DND-41 (cell line): ENCODE data around the gene MDP1.

Experiments
- ATAC-seq: fragments of 200-7000 bp; cut with Tn5 transposase; 3 replicates; pipeline ENCODE4 v1.9.1; 2021; ENCODE audit warnings: low read depth; ENCODE audit not compliant: insufficient read depth
- DNase-seq: peaks from one replicate; pipeline ENCODE4 v3.0.0-alpha.2; 2020
- H2AFZ ChIP-seq: 2 replicates; pipeline ENCODE4 v1.6.0; 2012; ENCODE audit warnings: low read depth, low read length
- H3K27ac ChIP-seq: 2 replicates; pipeline ENCODE4 v1.5.1; 2012; ENCODE audit warnings: low read length, inconsistent platforms
- H3K27me3 ChIP-seq: fragments of 200-600 bp; sonication (generic); 2 replicates; pipeline ENCODE4 v1.6.0; 2012; ENCODE audit warnings: low read length, mild to moderate bottlenecking, inconsistent platforms; ENCODE audit not compliant: insufficient read depth, poor library complexity
- H3K36me3 ChIP-seq: 2 replicates; pipeline ENCODE4 v1.5.1; 2012; ENCODE audit warnings: low read length, inconsistent platforms; ENCODE audit not compliant: insufficient read depth
- H3K4me1 ChIP-seq: 2 replicates; pipeline ENCODE4 v1.5.1; 2012; ENCODE audit warnings: mild to moderate bottlenecking, low read length; ENCODE audit not compliant: insufficient read depth
- H3K4me2 ChIP-seq: 2 replicates; pipeline ENCODE4 v1.6.0; 2012; ENCODE audit warnings: mild to moderate bottlenecking, moderate library complexity, low read length, inconsistent platforms; ENCODE audit not compliant: insufficient read depth
- H3K4me3 ChIP-seq, 2 experiments: fragments of 200-600 bp in 1 of 2; shearing (Covaris generic) in 1 of 2; 2 replicates each; pipeline ENCODE4 v1.5.1; 2012 to 2016; ENCODE audit warnings: inconsistent platforms in 2 of 2, low read length in 2 of 2, mild to moderate bottlenecking in 2 of 2, low read depth in 1 of 2, moderate library complexity in 1 of 2
- H3K79me2 ChIP-seq: 2 replicates; pipeline ENCODE4 v1.6.0; 2012; ENCODE audit warnings: low read length, inconsistent platforms; ENCODE audit not compliant: insufficient read depth
- H3K9ac ChIP-seq: 2 replicates; pipeline ENCODE4 v1.6.0; 2012; ENCODE audit warnings: low read depth, mild to moderate bottlenecking, inconsistent platforms, low read length, moderate library complexity
- H3K9me3 ChIP-seq: 2 replicates; pipeline ENCODE4 v1.5.1; 2012; ENCODE audit warnings: low read length, moderate library complexity, mild to moderate bottlenecking, inconsistent platforms; ENCODE audit not compliant: insufficient read depth, severe bottlenecking
- H4K20me1 ChIP-seq: 2 replicates; pipeline ENCODE4 v1.6.0; 2012; ENCODE audit warnings: low read length; ENCODE audit not compliant: insufficient read depth
- EZH2 ChIP-seq: IDR thresholded peaks from 3 replicates; pipeline ENCODE4 v1.6.1; 2012; ENCODE audit warnings: borderline replicate concordance, low read depth, mild to moderate bottlenecking, moderate library complexity, low read length, inconsistent platforms; ENCODE audit not compliant: severe bottlenecking
- TF ChIP-seq, protein P1 (sequence below): IDR thresholded peaks from 2 replicates; pipeline ENCODE4 v1.5.1; 2012; ENCODE audit warnings: borderline replicate concordance, low read length, moderate library complexity, mild to moderate bottlenecking; ENCODE audit not compliant: poor library complexity, severe bottlenecking; ENCODE audit errors: extremely low read depth

MDP1 gene

GRCh38 chr14:24167469-24168114, 48.3 kb downstream of the MDP1 start:
- Histone ChIP-seq H3K79me2 (no peaks in the 10 kb centered on the region), H3K4me1 (0 out of 2 replicates have a peak, but pooled peaks cover 2% of the 10 kb centered on the region), H3K36me3 (peaks cover 36% of the 10 kb centered on the region), H2AFZ (no peak overlapping the region), H3K9ac (no peak overlapping the region), H4K20me1 (no peaks in the 10 kb centered on the region), H3K27ac (no peak overlapping the region), H3K4me2 (no peak overlapping the region), H3K9me3 (no peaks in the 10 kb centered on the region), H3K4me3 (no peak overlapping the region), H3K27me3 (no peaks in the 10 kb centered on the region)
- no peak for DNase-seq
- TF ChIP-seq, protein P1, sequence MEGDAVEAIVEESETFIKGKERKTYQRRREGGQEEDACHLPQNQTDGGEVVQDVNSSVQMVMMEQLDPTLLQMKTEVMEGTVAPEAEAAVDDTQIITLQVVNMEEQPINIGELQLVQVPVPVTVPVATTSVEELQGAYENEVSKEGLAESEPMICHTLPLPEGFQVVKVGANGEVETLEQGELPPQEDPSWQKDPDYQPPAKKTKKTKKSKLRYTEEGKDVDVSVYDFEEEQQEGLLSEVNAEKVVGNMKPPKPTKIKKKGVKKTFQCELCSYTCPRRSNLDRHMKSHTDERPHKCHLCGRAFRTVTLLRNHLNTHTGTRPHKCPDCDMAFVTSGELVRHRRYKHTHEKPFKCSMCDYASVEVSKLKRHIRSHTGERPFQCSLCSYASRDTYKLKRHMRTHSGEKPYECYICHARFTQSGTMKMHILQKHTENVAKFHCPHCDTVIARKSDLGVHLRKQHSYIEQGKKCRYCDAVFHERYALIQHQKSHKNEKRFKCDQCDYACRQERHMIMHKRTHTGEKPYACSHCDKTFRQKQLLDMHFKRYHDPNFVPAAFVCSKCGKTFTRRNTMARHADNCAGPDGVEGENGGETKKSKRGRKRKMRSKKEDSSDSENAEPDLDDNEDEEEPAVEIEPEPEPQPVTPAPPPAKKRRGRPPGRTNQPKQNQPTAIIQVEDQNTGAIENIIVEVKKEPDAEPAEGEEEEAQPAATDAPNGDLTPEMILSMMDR = no peak
- no peak for TF ChIP-seq EZH2
- ATAC-seq = no peak

- H3K4me3 ChIP-seq = no peak overlapping the region
- ATAC-seq = no peak
- peaks cover 17% of the 10 kb centered on the region for H3K4me1 ChIP-seq
- TF ChIP-seq, protein P1 = no peak
- TF ChIP-seq EZH2 = no peak
- H3K27ac ChIP-seq = no peak overlapping the region
- no peak for DNase-seq
- H3K27me3 ChIP-seq = no peaks in the 10 kb centered on the region
- no peaks in the 10 kb centered on the region for H4K20me1 ChIP-seq
- no peaks in the 10 kb centered on the region for H3K9me3 ChIP-seq
- no peak overlapping the region for H3K9ac ChIP-seq
- H3K36me3 ChIP-seq = peaks cover 42% of the 10 kb centered on the region
- H3K4me2 ChIP-seq = no peak overlapping the region
- no peak overlapping the region for H2AFZ ChIP-seq
- H3K79me2 ChIP-seq = peaks cover 9% of the 10 kb centered on the region
Observed at GRCh38 chr14:24165785-24166184, 50.1 kb downstream of the MDP1 start.

GRCh38 chr14:24164518-24164991, 51.3 kb downstream of the MDP1 start:
- TF ChIP-seq, protein P1 = no peak
- TF ChIP-seq EZH2 = no peak
- Histone ChIP-seq H3K4me1 (peaks cover 23% of the 10 kb centered on the region), H3K9me3 (no peaks in the 10 kb centered on the region), H2AFZ (no peak overlapping the region), H3K4me3 (no peak overlapping the region), H3K27me3 (no peaks in the 10 kb centered on the region), H3K79me2 (peaks cover 9% of the 10 kb centered on the region), H3K36me3 (peaks cover 55% of the 10 kb centered on the region), H3K4me2 (no peak overlapping the region), H3K9ac (no peak overlapping the region), H3K27ac (no peak overlapping the region), H4K20me1 (no peaks in the 10 kb centered on the region)
- no peak for ATAC-seq
- no peak for DNase-seq
